HL-60 (cell line): Measurements from ENCODE around the gene ZFYVE28.
A peak's percentile ranks its signal among the peaks of the same experiment; 100 is the strongest.

Source experiments
- DNase-seq, 2 experiments: peaks; one replicate each; pipeline ENCODE4 v3.0.0-alpha.2; 2010 to 2020; ENCODE audit warnings: low read depth in 1 of 2, low spot score in 1 of 2
- H3K27ac ChIP-seq: fragments of 250-450 bp; sonication (Bioruptor Pico); replicated peaks from 2 replicates; pipeline ENCODE4 v1.5.1; 2020; ENCODE audit warnings: mild to moderate bottlenecking, moderate library complexity
- H3K27me3 ChIP-seq: fragments of 250-450 bp; sonication (Bioruptor Pico); 2 replicates; pipeline ENCODE4 v1.5.1; 2021; ENCODE audit warnings: mild to moderate bottlenecking, moderate library complexity; ENCODE audit not compliant: insufficient read depth, poor library complexity, severe bottlenecking
- H3K4me3 ChIP-seq: replicated peaks from 2 replicates; pipeline ENCODE4 v1.5.1; 2011; ENCODE audit warnings: mild to moderate bottlenecking, control low read depth, low read length; ENCODE audit not compliant: insufficient read depth
- GABPA ChIP-seq: IDR thresholded peaks from 2 replicates; pipeline ENCODE4 v1.6.1; 2012; ENCODE audit warnings: low read depth
- POLR2AphosphoS5 ChIP-seq: IDR thresholded peaks from 2 replicates; pipeline ENCODE4 v1.6.1; 2012; ENCODE audit warnings: low read depth
- SPI1 ChIP-seq: IDR thresholded peaks from 2 replicates; pipeline ENCODE4 v1.6.1; 2012; ENCODE audit warnings: low read depth, mild to moderate bottlenecking, borderline replicate concordance
- TF ChIP-seq, protein P1 (sequence below): IDR thresholded peaks from 2 replicates; pipeline ENCODE4 v1.6.1; 2012; ENCODE audit warnings: low read depth; ENCODE audit not compliant: insufficient replicate concordance
- TF ChIP-seq, protein P2 (sequence below): IDR thresholded peaks from one replicate; pipeline ENCODE4 v1.5.1; 2011; ENCODE audit warnings: low read length, control low read depth, inconsistent platforms; ENCODE audit not compliant: insufficient read depth

ZFYVE28 gene

DNA sequence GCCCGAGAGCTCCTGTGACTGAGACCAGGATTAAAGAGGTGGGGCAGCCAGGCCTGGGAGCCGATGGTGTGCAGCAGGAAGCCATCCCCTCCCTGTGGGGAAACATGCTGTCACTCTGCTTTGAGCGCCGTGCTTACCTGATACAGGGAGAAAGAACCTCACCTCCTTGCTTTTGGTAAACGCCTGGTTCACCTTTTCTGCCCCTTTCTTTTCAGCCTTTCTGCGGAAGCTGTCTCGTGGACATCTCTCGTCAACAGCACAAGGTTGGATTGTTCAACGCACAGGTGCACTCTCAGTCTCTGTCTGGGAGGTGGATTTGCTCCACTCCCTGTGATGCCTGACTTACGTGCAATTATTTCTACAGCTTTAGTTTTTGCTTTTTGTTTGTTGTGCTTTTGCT is 12.0 kb downstream of the ZFYVE28 start:
- no peak for DNase-seq

DNA sequence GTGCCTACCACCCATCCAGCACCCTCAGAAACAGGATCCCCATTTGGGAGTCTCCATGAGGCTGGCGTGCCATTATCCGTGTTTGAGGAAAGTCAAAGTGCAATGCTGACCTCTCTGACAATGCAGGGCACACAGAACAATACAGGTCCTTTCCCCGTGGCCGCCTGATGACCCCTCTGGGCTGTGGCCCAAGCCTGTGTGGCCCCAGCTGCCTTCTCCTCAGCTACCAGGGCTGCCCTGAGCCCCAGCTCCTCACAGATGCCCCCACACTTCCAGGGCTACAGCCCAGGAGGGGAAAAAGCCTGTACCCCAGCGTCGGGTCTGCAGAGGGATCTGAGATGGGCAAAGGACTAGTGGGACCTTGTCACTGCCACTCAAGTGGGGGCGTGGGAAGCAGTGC is 15.5 kb downstream of the ZFYVE28 start:
- TF ChIP-seq, protein P1, sequence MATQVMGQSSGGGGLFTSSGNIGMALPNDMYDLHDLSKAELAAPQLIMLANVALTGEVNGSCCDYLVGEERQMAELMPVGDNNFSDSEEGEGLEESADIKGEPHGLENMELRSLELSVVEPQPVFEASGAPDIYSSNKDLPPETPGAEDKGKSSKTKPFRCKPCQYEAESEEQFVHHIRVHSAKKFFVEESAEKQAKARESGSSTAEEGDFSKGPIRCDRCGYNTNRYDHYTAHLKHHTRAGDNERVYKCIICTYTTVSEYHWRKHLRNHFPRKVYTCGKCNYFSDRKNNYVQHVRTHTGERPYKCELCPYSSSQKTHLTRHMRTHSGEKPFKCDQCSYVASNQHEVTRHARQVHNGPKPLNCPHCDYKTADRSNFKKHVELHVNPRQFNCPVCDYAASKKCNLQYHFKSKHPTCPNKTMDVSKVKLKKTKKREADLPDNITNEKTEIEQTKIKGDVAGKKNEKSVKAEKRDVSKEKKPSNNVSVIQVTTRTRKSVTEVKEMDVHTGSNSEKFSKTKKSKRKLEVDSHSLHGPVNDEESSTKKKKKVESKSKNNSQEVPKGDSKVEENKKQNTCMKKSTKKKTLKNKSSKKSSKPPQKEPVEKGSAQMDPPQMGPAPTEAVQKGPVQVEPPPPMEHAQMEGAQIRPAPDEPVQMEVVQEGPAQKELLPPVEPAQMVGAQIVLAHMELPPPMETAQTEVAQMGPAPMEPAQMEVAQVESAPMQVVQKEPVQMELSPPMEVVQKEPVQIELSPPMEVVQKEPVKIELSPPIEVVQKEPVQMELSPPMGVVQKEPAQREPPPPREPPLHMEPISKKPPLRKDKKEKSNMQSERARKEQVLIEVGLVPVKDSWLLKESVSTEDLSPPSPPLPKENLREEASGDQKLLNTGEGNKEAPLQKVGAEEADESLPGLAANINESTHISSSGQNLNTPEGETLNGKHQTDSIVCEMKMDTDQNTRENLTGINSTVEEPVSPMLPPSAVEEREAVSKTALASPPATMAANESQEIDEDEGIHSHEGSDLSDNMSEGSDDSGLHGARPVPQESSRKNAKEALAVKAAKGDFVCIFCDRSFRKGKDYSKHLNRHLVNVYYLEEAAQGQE: no peak
- TF ChIP-seq, protein P2, sequence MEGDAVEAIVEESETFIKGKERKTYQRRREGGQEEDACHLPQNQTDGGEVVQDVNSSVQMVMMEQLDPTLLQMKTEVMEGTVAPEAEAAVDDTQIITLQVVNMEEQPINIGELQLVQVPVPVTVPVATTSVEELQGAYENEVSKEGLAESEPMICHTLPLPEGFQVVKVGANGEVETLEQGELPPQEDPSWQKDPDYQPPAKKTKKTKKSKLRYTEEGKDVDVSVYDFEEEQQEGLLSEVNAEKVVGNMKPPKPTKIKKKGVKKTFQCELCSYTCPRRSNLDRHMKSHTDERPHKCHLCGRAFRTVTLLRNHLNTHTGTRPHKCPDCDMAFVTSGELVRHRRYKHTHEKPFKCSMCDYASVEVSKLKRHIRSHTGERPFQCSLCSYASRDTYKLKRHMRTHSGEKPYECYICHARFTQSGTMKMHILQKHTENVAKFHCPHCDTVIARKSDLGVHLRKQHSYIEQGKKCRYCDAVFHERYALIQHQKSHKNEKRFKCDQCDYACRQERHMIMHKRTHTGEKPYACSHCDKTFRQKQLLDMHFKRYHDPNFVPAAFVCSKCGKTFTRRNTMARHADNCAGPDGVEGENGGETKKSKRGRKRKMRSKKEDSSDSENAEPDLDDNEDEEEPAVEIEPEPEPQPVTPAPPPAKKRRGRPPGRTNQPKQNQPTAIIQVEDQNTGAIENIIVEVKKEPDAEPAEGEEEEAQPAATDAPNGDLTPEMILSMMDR: no peak
- TF ChIP-seq GABPA (no peak), SPI1 (no peak), POLR2AphosphoS5 (no peak)
- Histone ChIP-seq H3K27ac (no peak overlapping the region), H3K27me3 (no peaks in the 10 kb centered on the region), H3K4me3 (no peak overlapping the region)
- DNase-seq: no peak

More for the DNA sequence above, 12.0 kb downstream of the ZFYVE28 start:
- no peak for TF ChIP-seq SPI1
- TF ChIP-seq, protein P2: no peak
- TF ChIP-seq, protein P1: no peak
- no peak for TF ChIP-seq GABPA
- no peak for TF ChIP-seq POLR2AphosphoS5
- H3K27me3 ChIP-seq: no peaks in the 10 kb centered on the region
- H3K4me3 ChIP-seq: no peak overlapping the region
- no peak overlapping the region for H3K27ac ChIP-seq

DNA sequence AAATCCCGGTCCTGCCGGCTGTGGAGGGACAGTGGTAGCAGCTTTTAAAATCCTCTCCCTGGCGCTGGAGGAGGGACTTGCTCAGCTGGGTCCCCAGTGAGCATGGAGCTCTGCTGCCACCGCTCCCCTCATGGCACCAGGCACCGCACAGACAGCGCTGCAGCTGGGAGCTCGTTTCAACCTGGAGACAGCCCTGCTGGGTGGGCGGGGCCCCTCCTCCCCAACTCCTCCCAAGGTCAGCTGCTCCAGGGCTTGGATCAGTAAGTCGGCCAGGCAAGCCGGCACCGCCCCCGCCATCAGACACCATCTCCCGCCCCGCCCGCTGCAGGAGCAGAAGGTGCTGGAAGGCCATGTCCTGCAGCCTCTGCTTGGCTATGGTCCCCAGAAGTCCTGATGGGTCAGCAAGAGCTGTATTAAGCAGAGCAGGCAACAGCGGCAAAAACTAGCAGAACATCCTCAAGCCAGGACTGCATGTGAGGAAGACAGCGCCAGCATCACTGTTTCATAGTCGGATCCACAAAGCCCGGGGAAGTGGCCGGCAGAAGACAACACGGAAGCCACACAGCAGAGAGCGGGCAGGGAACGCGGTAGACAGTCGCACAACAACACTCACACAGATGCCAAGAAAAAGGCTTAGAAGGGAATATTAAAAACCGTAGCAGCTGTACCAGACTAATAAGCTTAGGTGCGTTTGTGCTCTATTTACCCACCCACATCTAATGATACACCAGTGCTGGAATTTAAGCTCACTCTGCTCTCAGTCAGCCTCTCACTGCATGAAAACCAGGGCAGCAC is 16.2 kb downstream of the ZFYVE28 start:
- Histone ChIP-seq H3K27ac (no peak overlapping the region), H3K4me3 (peak overlapping the region; percentile 3), H3K27me3 (no peaks in the 10 kb centered on the region)
- TF ChIP-seq POLR2AphosphoS5 (no peak), SPI1 (no peak)
- TF ChIP-seq, protein P2: no peak
- TF ChIP-seq, protein P1: no peak
- DNase-seq: no peak
